ENCODE data around the gene SRM.

SRM gene

GRCh38 chr1:11012260-11013159, 47.3 kb downstream of the SRM start, which contains the start of gene TARDBP:
TSS of gene TARDBP (plus strand) at chr1:11012654. CDS start at chr1:11013728, 1,074 bp downstream.
- peak; percentile 89 for DNase-seq

All from activated CD8-positive, alpha-beta memory T cell treated with anti-CD3 and anti-CD28 coated beads, Interleukin-2, amount 50 U/mL, for 4 hours (primary cell).